ENCODE results near the gene RASSF3.

The RASSF3 gene

GRCh38 chr12:64729909-64730587, 119.8 kb downstream of the RASSF3 start:
- no peak for DNase-seq (ENCODE audit: low spot score)

- no peak for DNase-seq (ENCODE audit: low spot score)
Observed at GRCh38 chr12:64730588-64730969, 120.3 kb downstream of the RASSF3 start.

- DNase-seq (ENCODE audit: low spot score), result no peak
Observed at GRCh38 chr12:64731683-64732082, 121.4 kb downstream of the RASSF3 start.

GRCh38 chr12:64733857-64734256, 123.6 kb downstream of the RASSF3 start:
- peak; percentile 45 for DNase-seq (ENCODE audit: low spot score)

- DNase-seq (ENCODE audit: low spot score), result no peak
Observed at GRCh38 chr12:64735442-64735841, 125.1 kb downstream of the RASSF3 start.

GRCh38 chr12:64736771-64737170, 126.5 kb downstream of the RASSF3 start:
- DNase-seq (ENCODE audit: low spot score), result no peak

- no peak for DNase-seq (ENCODE audit: low spot score)
Observed at GRCh38 chr12:64737539-64737938, 127.2 kb downstream of the RASSF3 start.

GRCh38 chr12:64739778-64740177, 129.5 kb downstream of the RASSF3 start:
- peak; percentile 40 for DNase-seq (ENCODE audit: low spot score)

- no peak for DNase-seq (ENCODE audit: low spot score)
Observed at GRCh38 chr12:64740646-64741045, 130.4 kb downstream of the RASSF3 start.

GRCh38 chr12:64742416-64742815, 132.1 kb downstream of the RASSF3 start:
- no peak for DNase-seq (ENCODE audit: low spot score)

- no peak for DNase-seq (ENCODE audit: low spot score)
Observed at GRCh38 chr12:64743206-64743605, 132.9 kb downstream of the RASSF3 start.

- DNase-seq (ENCODE audit: low spot score), result peak; percentile 65
Observed at GRCh38 chr12:64744422-64745258, 134.3 kb downstream of the RASSF3 start.

- DNase-seq (ENCODE audit: low spot score), result no peak
Observed at GRCh38 chr12:64745259-64745807, 135.0 kb downstream of the RASSF3 start.

- no peak for DNase-seq (ENCODE audit: low spot score)
Observed at GRCh38 chr12:64745980-64746379, 135.7 kb downstream of the RASSF3 start.

- DNase-seq (ENCODE audit: low spot score), result peak; percentile 45
Observed at GRCh38 chr12:64746663-64747062, 136.4 kb downstream of the RASSF3 start.
